Ureter (tissue), 1 donor: ENCODE results near the gene ZEB2. TPM values are rescaled to one million over a fixed set of nuclear protein-coding genes. Genes with fewer than 3 reads are reported as not detected.
"Not testable (repeated sequence)": the region's sequence is repeated elsewhere in the genome, so short reads cannot be mapped to it uniquely, and the experiment has no call there.

Experiments
- DNase-seq: peaks from one replicate; pipeline ENCODE4 v3.0.0-alpha.2; 2020; ENCODE audit warnings: low spot score
- total RNA-seq: library from RNA; stranded (reverse); gene quantifications from one replicate; pipeline ENCODE4 v1.2.4, GENCODE V29; 2023
- donor health status: DM: yes; HTN: yes; CAD: no.

Gene ZEB2
- total RNA-seq, 1 donor from 2014 or later, result 92.4 TPM

DNA sequence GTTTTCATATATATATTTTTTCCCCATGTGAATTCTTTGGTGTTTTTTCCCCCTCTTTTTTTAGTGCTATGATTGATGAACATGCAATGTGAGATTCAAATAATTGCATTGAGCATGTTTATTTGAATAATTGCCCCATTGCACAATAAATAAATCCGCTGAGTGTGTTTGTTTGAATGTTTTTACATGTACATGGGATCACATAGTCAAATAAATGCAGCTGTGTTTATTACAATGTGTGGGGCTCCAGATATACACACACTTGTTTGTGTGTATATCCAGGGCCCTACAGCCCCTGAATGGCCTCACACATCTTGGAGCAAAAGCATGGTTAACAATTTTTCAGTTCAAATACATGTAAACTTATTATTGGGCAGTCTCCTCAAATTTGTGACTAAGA lies 134.5 kb downstream of the ZEB2 start:
- DNase-seq, result no peak

DNA sequence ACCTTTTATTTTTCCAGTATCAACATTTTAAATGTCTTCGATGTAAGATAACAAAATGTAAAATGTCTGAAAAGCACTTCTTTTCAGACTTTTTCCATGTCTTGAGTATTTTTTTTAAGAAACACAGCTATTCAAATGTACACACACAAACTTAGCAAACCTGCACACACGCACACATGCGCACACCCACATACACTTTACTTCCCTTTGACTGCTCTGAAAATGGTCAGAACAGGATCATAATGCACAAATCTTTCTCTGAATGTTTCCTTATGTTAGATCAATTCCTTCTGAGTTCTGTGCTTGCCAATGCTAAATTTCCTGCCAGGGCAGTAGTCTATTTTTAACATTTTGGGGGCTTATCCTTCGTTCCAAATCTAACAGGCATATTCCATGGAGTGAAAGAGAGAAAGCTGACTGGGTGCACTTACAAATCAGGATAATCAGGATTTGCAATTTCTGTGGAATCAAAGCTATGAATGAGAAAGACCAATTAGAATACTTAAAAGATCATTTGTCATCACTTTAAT lies 136.3 kb downstream of the ZEB2 start:
- DNase-seq, result no peak

DNA sequence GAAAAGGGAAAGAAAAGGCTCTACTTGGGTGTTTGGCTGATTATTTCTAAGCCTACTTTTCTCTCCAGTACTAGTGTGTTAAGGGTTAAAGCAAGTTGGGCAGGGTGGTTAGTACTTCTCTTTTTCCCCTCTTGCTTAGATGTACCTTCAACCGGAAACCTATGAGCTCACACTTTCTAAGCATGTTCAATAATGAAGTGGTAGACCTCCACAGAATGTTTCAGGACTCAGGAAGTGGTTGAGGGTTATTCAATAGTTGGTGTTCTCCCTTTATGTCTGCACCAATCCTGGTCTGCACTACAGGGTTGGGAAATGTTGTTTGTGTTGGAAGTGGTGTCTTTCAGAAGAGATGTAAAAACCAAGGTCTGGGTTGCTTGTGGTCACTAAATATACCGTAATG lies 137.1 kb downstream of the ZEB2 start:
- DNase-seq, result no peak

DNA sequence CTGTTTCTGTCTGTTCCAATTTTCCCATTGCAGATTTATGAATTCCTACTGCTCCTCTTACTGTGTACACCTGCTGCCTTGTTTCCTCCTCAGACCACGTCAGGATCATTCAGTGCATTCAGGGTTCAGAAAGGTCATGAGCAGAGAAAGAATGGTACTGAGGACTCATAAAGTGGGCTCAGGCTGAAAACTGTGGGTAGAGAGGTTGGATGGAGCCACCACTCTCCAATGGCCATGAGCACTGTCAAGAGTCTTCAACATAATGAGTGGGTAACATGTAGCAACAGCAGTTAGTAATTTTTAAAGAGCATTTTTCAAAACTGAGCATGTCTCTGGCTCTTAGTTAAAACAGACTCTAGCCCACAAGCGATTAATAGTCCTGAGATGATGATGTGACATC lies 138.2 kb downstream of the ZEB2 start:
- no peak for DNase-seq

DNA sequence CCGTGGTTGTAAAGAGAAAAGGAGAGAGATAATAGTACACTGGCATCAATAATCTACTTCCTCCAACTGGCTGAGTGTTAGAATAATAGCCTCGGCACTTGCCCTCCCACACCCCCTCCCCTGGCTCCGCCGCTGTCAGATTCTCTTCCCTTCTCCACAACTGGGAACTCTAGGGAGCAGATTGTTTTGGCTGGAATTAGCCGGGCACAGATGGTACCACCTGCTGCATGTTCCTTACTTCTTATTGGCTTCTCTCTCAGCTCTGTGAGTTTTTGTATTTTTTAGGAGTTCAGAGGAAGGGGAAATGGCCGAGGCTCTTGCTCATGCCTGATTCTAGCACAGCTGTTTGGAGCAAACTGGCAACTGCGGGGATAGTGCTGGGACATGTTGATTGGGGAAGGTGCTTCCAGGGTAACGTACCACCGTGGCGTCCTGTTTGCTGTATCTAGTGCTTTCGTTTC lies 140.0 kb downstream of the ZEB2 start:
- no peak for DNase-seq

DNA sequence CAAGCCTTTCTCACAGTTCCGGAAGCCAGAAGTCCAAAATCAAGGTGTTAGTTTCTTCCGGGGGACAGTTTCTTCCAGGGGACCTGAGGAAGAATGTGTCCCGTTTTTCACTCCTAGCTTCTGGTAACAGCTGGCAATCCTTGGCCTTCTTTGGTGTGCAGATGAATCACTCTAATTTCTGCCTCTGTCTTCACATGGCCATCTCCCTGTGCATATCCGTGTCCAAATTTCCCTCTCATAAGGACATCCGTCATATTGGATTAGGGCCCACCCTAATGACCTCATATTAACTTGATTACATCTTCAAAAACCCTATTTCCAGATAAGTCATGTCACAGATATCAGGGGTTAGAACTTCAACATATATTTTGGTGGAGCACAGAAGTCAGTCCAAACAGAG lies 141.4 kb downstream of the ZEB2 start:
- no peak for DNase-seq

DNA sequence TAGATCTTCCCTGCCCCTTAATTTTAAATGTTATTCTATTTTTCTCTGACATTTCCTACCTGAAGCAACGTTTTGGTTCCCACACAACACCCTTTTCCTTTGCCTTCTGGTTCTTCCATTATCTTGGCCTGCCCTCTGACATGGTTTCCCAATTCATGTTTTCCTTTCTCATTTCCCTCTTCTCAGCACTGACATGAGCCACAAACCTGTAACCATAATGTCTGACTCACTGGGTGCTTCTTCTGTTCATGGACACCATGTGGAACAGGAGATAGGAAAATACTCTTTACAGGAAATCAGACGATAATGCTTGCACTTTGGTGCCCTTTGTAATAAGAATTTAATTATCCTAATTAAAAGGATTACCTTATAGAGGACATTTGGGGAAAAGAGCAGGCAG lies 142.0 kb downstream of the ZEB2 start:
- no peak for DNase-seq

DNA sequence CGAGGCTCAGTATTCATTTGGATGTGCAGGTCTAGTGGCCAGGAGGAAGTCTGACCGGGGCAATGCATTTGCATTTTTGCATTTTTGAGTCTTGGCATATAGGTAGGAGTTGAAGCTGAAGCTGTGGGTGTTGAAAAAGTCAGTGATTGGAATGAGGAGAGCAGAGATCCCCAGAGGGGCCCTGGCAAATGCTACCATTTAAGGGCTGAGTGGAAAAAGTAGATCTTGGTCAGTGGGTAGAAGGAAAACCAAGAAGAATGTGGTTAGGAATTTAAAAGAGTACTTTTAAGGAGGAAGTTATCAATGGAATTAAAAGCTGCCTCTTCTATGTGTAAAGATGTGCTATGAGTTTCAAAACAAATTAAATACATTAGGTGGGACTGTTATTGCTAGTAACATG lies 143.0 kb downstream of the ZEB2 start:
- no peak for DNase-seq

DNA sequence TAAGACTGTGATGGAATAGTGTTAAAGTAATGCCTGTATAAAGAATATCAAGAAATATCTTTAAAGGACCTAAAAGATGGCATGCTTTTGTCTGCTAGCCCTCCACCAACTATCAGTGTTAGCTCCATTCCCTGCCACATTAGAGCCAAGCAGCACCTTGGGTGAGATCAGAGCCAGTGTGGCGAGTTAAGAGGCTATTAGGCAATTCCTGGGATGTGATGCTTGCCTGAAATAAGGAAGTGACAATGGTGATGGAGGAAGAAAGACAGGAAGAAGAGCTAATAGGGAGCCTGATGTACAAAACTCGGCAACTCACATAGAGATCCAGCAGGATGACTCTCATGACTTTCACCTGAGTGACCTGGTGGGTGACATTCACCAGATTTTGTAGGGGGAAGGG lies 143.5 kb downstream of the ZEB2 start:
- no peak for DNase-seq

DNA sequence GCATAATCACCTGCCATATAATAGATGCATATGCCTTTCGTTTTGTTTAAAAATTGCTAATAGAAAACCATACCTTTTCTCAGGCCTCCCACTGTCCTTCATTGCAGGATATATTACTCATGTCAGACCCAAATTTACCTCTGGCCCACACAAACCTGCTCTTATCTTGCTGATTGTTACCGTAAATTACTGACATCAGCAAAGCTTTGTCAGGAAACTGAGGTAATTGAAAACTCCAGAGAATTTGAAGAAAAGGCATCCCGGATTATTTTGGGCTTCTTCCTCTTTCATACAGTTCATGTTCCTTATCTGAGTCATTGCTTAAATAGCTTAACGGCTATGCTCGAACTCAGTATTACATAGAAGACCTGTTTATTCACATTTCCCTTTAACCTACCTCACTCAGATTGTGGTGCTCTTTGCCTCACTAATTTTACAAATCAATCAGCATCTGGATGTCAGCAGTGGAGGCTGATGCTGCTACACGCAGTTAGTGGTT lies 145.7 kb downstream of the ZEB2 start:
- no peak for DNase-seq

DNA sequence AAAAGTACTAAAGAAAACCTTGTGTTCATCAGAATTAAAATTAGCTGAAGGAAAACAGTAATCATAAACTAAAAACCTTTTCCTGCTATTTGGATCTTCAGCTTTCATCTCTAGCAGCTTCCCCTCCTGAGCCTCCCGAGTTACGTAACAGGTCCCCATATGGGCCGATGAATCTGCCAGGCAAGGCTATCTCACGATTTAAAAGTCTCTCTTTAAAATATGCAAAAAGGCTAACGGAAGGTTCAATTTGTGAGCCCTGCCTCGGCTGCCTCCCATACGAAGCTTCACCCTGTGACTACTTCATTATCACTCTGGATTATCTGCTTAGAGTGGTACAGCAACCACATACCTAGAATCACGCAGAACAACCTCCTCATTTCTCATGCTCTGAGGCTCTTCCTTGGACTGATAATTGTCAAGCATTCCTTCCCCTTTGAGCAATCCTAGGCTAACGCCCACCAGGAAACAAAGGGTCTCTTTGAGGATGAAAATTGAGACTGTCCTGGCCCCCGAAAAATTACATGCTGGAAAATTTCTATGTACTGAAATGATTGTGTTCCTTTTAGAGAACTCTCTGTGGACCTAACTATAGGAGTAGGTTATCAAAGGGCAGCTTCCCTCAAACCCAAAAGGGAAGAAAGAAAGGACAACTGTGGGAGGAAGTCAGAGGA lies 147.4 kb downstream of the ZEB2 start:
- no peak for DNase-seq

DNA sequence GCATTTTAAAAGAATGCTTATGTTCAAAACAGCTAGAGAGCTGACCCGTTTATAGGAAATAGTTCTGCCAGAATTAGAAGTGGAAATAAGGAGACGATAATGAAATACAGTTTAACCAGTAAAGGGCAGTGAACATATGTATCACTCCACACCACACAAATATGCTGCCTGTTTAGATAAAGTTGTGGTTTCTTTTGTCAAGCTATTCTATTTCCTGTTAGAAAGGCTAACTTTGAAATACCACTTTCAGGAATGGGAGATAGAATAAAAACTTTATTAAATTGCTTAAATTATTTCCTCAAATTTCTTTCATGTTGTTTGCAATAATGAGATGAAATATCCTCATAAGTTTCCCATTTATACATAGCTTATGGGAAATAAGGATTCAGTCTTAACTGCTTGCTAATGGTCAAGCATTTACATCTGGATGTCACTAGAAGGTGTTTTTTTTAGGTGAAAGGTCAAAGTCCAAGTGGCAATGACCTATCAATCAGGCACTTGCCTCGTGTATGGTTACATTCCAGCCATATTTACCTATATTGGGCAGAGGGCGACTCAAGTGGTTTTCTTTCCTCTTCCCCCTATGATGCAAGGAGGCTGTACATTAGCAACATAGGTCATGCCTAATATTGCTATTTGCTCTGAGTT lies 148.9 kb downstream of the ZEB2 start:
- no peak for DNase-seq

DNA sequence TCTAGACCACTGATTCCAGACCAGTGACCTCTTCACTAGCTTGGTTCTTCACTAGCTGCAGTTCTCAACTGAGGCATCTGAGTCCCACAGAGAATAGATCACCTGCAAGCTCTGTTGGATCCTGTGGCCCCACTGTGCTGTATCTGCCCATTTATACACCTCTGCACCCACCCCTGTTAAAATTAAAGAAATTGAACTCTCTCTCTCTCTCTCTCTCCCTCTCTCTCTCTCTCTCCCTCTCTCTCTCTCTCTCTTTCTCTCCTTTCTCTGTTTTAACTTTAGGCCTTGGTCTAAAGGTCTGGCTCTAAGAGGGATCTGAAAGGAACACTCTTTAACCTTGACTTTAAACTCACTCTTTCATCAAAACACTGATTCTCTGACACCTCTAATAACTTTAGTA lies 150.5 kb downstream of the ZEB2 start:
- no peak for DNase-seq

DNA sequence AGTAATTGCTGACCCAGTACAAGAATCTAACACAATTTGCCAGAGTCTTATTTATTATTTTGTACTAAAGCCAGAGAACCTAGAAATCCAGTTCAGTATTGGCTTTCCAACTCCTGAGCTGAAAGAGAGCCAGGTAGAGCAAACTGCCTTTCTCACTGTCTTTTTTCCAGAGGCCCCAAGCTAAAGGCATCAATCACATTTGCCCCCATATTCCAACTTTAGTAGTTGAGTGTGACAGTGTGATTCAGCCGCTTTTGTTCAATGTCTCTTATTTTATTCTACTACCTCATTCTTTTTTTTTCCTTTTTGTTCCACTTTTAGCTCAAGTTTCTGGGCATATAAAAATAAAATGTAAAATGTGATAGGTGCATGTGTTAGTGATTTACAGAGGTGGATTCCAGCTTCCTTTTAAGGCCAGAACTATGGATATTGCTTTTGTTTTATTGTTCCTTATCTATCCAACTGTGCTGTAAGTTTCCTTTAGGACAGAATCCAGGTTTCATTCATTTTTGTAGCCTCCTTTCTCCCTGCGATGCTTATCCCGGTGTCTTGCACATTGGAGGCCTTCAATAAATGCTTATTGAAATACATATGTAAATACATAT lies 153.0 kb downstream of the ZEB2 start:
- DNase-seq, result no peak

DNA sequence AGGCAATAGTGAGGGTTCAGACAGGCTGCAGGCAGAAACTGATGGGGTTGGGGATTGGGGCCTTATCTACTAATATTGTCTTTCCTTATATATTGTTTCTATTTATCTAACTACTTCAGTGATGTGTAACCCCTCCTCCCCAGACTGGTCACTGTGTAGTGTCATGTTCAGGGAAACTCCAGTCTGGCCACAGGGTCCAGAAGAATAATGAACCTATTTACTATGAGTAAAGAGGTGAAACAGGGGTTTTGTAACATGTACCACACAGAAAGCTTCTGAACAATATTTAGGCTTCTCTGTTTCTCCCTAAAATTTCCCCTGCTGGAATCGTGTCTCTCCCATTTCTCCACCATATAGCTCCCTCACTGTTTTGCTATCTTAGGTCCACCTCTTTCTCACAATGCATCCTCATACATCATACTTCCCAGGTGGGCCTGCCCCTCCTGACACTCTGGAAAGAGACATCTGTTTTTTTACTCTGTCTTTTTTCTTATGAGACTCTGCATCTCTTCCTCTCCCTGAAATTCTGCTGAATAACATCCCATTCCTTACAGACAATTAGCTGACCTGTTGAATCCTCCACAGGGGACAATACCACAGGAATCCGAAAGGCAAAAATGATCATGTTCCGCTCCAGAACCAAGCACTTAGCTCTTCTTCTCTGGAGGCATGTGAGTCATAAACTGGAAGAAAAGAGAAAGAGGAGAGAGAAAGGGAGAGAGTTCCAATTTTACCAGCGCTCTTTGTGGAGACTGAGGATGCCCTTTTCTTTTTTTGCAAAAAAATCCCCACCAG lies 154.8 kb downstream of the ZEB2 start:
- DNase-seq, result no peak

DNA sequence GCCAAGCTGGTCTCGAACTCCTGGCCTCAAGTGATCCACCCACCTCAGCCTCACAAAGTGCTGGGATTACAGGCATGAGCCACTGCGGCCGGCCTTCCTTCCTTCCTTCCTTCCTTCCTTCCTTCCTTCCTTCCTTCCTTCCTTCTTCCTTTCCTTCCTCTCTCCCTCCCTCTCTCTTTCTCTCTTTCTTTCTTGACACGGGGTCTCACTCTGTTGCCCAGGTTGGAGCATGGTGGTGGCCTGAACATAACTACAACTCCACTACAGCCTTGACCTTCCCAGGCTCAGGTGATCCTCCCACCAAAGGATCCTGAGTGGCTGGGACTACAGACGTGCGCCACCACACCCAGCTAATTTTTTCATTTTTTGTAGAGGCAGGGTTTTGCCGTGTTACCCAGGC lies 155.7 kb downstream of the ZEB2 start:
- not testable (repeated sequence) for DNase-seq

DNA sequence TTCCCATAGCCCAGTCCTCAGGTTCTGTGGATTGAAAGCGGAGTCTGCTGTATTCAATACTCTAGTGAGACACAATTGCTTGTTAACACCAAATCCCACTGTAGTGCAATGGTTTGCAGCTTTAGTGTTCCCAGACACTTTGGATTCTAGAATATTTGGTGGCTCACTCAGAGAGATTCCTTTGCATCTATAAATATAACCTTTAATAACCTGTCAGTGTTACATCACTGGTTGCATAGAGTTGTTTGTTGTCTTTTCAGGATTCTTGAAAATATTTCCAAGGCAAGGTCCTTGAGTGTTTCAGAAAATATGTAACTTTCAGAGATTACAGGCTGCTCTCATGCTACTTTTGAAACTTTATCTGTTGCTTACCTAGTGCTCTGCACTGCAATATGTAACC lies 157.5 kb downstream of the ZEB2 start:
- no peak for DNase-seq

DNA sequence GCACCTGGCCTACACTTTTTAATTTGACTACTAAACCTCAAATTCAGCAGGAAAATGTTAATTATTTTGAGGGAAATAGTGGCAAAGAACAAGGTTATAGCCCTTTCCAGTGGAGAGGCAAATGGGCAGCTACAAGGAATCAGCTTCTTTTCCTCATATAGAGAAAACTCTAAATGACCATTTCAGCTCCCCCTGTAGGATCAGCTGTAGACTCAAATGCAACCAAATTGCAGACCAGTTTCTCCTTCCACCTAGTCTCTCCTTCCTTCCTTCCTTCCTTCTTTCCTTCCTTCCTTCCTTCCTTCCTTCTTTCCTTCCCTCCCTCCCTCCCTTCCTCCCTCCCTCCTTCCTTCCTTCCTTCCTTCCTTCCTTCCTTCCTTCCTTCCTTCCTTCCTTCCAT lies 158.2 kb downstream of the ZEB2 start:
- no peak for DNase-seq

DNA sequence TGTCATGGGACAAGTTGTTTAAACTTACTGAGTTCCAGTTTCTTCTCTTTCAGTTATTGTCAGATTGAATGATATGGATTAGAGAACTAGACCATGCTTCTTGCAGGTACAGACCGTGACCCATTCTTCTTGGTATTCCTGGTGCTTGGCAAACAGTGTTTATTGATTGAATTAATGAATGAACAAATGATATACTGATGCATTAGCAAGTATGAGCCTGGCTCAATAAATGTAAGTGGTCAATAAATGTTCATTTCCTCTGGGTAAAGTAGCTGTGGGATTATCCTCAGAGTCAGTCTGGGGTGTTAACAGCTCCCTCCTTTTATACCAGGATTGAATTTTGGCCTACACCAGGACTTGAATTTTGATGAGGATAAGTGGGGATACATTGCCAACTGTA lies 160.2 kb downstream of the ZEB2 start:
- DNase-seq, result no peak

DNA sequence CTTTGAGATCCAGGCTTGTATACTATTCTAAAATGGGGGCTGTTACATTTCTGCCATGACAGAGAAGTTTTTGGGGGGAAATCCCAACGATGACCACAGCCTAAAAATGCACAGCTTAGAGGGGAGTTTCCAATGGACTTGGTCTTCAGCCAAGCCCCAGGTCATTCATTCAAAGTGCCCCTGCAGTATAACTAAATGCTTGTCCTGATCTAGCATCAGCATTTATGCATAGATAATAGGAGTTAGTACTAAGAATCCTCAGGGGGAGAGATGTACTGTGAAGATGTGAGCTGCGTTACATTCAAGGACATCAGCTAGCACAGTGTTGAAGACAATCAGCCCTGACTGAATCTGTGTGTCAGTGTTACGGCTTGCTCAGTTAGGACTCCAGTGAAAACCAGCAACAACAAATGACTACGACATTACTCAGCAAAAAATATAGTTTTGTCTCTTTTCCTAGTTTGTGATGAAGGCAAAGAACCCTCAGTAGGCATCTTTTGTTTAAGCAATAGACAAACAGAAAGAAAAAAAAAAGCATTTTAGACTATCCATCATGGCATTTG lies 160.9 kb downstream of the ZEB2 start:
- DNase-seq, result no peak

DNA sequence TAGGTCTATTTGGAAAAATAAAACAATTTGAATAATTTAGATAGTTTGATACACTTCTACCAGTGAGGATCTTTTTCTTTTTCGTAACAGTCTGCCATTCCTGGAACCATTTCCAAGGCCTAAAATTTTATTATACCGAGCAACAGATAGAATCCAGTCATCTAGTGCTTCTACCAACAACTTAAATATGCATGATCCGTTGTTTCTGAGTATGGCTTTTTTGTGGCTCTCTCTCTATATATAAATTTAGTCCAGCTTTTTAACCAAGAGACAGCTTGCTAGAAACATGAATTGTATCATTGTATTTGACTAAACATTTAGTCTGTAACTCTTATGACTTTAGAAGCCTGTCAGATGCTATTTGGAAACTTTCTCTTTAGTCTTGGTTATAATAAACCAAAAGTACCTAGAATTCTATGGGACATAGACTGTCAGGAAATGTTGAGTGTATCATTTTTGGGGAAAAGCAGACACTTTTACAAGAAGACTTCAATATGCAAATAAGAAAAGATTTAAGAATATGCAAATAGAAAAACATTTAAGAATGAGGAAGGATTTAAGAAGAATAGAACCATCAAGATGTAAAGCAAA lies 161.4 kb downstream of the ZEB2 start:
- no peak for DNase-seq
